GM12891 (cell line): ENCODE data around the gene OR5D14.

Source experiments
- POLR2A ChIP-seq: IDR thresholded peaks from 2 replicates; pipeline ENCODE4 v1.6.1; 2011; ENCODE audit warnings: low read depth, low read length, control low read depth
- POU2F2 ChIP-seq: IDR thresholded peaks from 2 replicates; pipeline ENCODE4 v1.6.1; 2011; ENCODE audit warnings: low read depth, mild to moderate bottlenecking, control low read depth, low read length, moderate library complexity
- TAF1 ChIP-seq: IDR thresholded peaks from 2 replicates; pipeline ENCODE4 v1.6.1; 2011; ENCODE audit warnings: low read depth, low read length, control low read depth

GRCh38 chr11:55826919-55827318 lies 31.6 kb downstream of the OR5D14 start, which contains the start of gene OR5L2:
- TF ChIP-seq POLR2A (no peak), POU2F2 (no peak), TAF1 (no peak)
